Skeletal muscle satellite cell (primary cell): ENCODE results near the gene SPOCK2.

Experiments
- H3K27me3 ChIP-seq: 2 replicates; pipeline ENCODE4 v1.7.0; 2013; ENCODE audit warnings: low read length; ENCODE audit not compliant: control insufficient read depth, insufficient read depth
- H3K36me3 ChIP-seq: 2 replicates; pipeline ENCODE4 v1.7.0; 2013; ENCODE audit warnings: mild to moderate bottlenecking, control low read depth, low read length; ENCODE audit not compliant: insufficient read depth
- H3K4me1 ChIP-seq: 2 replicates; pipeline ENCODE4 v1.7.0; 2013; ENCODE audit warnings: low read length; ENCODE audit not compliant: control insufficient read depth, insufficient read depth
- H3K4me2 ChIP-seq: 2 replicates; pipeline ENCODE4 v1.7.0; 2013; ENCODE audit warnings: mild to moderate bottlenecking, low read length
- H3K4me3 ChIP-seq: 2 replicates; pipeline ENCODE4 v1.7.0; 2013; ENCODE audit warnings: low read length
- H3K9ac ChIP-seq: 2 replicates; pipeline ENCODE4 v1.7.0; 2013; ENCODE audit warnings: mild to moderate bottlenecking, low read depth, low read length, moderate library complexity
- H3K9me3 ChIP-seq: replicated peaks from 2 replicates; pipeline ENCODE4 v1.7.0; 2013; ENCODE audit warnings: mild to moderate bottlenecking, control low read depth, low read length

Gene SPOCK2

DNA sequence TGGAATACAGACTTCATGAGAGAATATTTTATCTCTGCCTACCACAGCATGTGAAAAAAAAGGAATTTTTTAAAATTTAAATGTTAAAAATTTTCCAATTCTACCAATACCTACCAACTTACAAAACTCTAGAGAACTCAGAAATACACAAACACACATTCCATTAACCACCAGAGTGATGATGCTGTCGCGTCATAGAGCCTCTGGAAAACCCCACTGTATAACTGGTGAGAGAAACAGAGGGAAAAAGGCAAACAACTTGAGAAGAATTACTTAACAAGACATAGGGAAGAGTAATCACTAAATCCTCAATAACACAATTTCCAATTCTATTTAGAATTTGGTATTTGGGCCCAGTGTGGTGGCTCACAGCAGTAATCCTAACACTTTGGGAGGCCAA lies 6.2 kb upstream of the SPOCK2 start:
- Histone ChIP-seq H3K4me3 (no peak overlapping the region), H3K27me3 (no peaks in the 10 kb centered on the region), H3K36me3 (peaks cover 18% of the 10 kb centered on the region), H3K4me2 (no peak overlapping the region), H3K4me1 (peaks cover 12% of the 10 kb centered on the region), H3K9ac (no peak overlapping the region), H3K9me3 (no peaks in the 10 kb centered on the region)

DNA sequence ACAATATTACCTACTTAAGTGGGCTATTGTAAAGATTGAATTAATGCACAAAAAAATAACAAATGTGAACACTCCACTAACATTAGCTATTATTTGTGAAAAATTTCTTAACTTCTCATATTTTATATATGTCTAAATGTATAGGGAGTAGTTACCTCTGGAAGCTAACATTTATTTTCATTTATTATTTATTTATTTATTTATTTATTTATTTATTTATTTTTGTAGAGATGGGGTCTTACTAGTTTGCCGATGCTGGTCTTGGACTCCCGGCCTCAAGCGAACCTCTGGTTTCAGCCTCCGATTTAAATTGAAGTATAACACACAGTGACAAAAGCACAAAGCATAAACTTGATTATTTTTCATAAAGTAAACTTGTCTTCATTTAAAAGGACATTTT lies 5.1 kb upstream of the SPOCK2 start:
- Histone ChIP-seq H3K36me3 (peaks cover 7% of the 10 kb centered on the region), H3K9ac (no peak overlapping the region), H3K4me2 (no peak overlapping the region), H3K4me1 (peaks cover 17% of the 10 kb centered on the region), H3K27me3 (peaks cover 6% of the 10 kb centered on the region), H3K9me3 (no peaks in the 10 kb centered on the region), H3K4me3 (no peak overlapping the region)

DNA sequence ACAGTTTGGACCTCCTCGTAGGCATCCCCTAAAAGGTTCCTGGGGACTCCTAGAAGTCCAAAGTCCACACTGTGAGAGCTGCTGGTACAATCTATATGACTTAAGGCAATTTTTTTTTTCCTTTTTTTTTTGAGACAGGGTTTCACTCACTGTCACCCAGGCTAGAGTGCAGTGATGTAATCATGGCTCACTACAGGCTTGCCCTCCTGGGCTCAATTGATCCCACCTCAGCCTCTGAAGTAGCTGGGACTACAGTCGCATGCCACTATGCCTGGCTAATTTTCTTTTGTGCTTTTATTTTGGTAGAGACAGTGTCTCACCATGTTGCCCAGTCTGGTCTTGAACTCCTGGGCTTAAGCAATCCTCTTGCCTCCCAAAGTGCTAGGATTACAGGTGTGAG lies 4.6 kb upstream of the SPOCK2 start:
- Histone ChIP-seq H3K27me3 (peaks cover 11% of the 10 kb centered on the region), H3K36me3 (peaks cover 7% of the 10 kb centered on the region), H3K9ac (no peak overlapping the region), H3K9me3 (no peaks in the 10 kb centered on the region), H3K4me1 (peaks cover 17% of the 10 kb centered on the region), H3K4me2 (no peak overlapping the region), H3K4me3 (no peak overlapping the region)

DNA sequence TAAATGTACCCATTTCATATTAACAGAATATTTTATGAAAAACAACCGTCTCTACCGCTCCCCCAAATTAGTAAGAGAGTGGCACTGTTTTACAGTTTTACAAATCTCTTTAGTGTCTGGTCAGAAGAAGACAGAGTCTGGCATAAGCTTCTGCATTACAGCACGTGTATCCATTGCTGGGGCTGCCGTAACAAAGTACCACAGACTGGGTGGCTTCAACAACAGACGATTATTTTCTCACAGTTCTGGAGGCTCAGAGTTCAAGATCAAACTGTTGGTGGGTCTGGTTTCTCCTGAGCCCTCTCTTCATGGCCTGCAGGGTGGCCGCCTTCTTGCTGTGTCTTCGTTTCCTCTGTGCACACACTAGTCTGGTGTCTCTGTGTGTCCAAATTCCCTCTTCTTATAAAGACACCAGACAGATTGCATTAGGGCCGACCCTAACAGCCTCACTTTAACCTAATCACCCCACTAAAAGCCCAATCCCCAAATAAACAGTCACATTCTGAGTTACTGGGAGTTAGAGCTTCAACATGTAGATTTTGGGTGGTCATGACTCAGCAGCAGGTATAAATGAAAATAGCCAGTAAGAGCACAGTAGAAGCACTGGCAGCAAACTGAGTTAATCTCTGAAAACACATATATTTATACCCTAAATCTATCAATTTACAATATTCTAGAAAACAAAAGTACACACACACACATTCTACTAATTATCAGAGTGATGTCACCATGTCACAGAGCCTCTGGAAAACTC lies 4.0 kb upstream of the SPOCK2 start:
- H3K36me3 ChIP-seq = peaks cover 7% of the 10 kb centered on the region
- H3K4me3 ChIP-seq = no peak overlapping the region
- H3K4me1 ChIP-seq = peaks cover 13% of the 10 kb centered on the region
- H3K9ac ChIP-seq = no peak overlapping the region
- H3K9me3 ChIP-seq = no peaks in the 10 kb centered on the region
- no peak overlapping the region for H3K4me2 ChIP-seq
- peaks cover 17% of the 10 kb centered on the region for H3K27me3 ChIP-seq

DNA sequence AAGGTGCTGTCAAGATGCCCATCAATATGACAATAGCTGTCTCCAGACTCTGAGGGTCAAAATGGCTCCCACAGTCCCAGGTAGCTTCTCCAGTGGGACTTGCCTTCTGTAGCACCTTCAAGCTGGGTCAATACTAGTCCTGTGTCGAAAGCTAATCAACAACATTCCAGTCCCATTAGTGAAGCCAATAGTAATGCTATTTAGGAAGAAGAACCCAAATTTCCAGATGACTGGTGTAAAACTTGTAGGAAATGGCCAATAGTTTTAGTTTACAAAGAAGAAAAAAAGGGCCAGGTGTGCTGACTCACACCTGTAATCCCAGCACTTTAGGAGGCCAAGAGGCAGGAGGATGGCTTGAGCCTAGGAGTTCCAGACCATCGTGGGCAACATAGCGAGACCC lies 2.0 kb upstream of the SPOCK2 start:
- no peak overlapping the region for H3K9ac ChIP-seq
- peaks cover 13% of the 10 kb centered on the region for H3K4me1 ChIP-seq
- H3K4me2 ChIP-seq = no peak overlapping the region
- no peaks in the 10 kb centered on the region for H3K9me3 ChIP-seq
- H3K36me3 ChIP-seq = no peaks in the 10 kb centered on the region
- H3K4me3 ChIP-seq = no peak overlapping the region
- peaks cover 23% of the 10 kb centered on the region for H3K27me3 ChIP-seq

DNA sequence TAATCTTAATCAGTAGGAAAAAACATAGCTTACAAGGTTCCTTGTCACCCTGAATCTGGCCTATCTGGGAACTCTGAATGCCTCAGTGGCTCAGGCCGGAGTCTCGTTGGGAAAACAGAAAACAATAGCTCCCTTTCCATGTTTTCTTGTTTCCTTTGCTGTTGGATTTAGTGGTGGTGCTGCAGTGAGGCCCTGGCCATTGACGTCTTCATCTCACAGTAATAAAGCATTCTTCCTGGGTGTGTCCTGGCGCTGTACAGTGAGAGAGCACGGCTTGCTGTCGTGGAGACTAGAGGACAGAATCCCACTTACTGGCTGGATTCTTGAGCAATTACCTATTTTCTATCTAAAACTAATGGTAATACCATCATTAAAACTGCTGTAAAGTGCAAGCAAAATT lies 1.3 kb upstream of the SPOCK2 start:
- Histone ChIP-seq H3K9ac (no peak overlapping the region), H3K4me1 (peaks cover 13% of the 10 kb centered on the region), H3K4me2 (no peak overlapping the region), H3K9me3 (no peaks in the 10 kb centered on the region), H3K36me3 (no peaks in the 10 kb centered on the region), H3K27me3 (peaks cover 23% of the 10 kb centered on the region), H3K4me3 (no peak overlapping the region)

DNA sequence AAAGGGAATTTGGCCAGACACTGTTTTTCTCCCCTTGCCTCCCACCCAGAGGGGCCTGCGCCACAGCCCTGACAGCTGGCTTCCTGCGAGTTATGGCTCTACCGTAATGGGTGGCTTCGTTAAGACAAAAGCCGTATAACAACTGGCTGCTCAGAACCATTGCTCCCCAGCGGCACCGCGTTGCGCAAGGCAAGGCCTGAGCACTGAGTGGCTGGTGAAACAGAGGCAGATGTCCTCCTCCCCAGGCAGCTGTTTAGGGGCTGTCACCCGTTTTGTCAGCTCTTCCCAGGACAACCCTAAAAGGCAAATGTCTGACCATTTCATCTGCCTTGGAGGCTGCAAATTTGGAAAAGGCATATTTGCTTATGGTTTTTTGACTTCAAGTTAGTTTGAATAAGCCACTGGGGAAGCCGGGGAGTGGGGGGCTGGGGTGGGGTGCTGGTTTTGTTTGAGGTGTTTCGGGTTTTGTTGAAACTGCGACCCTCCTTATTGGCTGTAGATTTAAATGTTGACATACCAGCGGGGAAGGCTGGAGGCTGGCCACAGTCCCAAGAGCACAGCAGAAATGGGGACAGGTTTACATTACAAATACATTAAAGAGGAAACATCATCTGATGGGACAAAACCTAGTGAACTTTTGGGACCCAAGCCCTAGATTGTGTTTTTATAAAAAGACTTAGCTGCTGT lies 681 bp upstream of the SPOCK2 start:
- Histone ChIP-seq H3K9ac (no peak overlapping the region), H3K4me3 (no peak overlapping the region), H3K4me2 (peak overlapping the region; percentile 88), H3K4me1 (peaks cover 13% of the 10 kb centered on the region), H3K36me3 (no peaks in the 10 kb centered on the region), H3K27me3 (peaks cover 23% of the 10 kb centered on the region), H3K9me3 (no peaks in the 10 kb centered on the region)

DNA sequence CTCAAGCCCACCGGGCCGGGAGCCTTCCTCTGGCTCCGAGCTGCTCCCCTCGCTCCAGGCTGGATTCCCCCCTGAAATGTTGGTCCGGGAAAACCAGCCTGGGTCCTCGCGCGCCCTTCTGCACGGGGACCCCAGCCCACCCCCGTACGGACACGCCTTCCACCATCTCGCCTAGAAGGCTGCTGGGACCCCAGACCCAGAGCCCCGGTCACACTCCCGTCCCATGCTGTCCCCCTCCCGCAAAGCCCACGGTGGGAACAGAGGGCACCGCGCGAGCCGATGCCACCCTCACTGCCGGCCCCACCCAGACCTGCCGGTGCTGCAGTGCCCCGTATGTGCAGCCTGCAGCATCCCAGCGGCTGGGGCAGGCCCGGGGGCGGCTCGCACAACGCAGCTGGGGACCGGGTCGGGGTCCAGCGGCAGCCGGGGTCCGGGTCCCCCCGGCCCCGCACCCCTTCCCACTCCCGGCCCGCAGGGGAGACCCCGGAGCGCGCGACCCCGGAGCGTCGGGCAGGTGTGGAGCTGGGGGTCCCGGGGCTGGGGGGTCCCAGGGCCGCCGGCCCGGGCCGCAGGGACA lies 871 bp downstream of the SPOCK2 start:
- H3K9ac ChIP-seq = no peak overlapping the region
- H3K27me3 ChIP-seq = peaks cover 23% of the 10 kb centered on the region
- no peaks in the 10 kb centered on the region for H3K36me3 ChIP-seq
- peaks cover 13% of the 10 kb centered on the region for H3K4me1 ChIP-seq
- no peaks in the 10 kb centered on the region for H3K9me3 ChIP-seq
- peak overlapping the region; percentile 60 for H3K4me3 ChIP-seq
- H3K4me2 ChIP-seq = peak overlapping the region; percentile 88

DNA sequence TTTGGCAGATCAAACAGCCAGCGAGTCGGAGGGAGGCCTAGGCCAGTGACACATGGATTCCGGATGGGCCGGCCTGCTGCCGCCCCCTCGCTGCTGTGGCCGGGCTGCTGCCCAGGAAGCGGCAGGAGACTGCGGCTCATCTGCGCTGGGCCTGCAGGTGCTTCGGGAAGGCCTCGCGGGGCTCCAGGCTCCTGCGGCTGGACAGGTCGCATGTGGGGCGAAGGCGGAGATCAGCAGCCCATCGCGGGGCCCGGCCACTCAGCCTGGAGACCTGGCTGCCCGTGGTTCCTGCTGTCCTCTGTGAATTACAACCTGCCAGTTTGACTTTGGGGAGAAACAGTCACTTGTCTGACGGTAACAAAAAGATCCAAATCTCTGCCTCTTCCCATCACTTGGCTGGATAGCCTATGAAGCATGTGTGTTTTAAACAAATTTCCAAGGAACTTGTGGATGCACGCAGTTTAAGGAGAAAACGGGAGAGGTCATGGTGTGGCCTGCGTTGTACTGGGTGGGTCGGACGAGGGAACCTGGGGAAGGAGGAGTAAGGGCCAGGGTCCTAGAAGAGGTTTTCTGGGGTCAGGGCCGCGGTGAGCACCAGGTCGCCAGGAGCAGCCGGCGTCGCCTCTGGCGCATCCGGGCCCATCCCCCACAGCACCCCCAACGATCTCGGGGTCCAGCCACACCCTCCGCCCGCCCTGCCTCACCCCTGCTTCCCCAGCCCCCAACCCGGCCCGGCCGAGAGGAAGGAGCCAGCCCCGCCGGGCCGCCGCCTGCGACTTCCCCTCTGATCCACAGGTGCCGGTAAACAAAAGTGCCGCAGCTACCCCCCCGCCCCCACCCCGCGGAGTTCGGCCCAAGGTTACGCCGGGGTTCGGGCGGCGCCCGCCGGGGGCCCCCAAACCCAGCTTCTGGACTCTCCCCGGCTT lies 1.6 kb downstream of the SPOCK2 start:
- H3K27me3 ChIP-seq = peaks cover 23% of the 10 kb centered on the region

DNA sequence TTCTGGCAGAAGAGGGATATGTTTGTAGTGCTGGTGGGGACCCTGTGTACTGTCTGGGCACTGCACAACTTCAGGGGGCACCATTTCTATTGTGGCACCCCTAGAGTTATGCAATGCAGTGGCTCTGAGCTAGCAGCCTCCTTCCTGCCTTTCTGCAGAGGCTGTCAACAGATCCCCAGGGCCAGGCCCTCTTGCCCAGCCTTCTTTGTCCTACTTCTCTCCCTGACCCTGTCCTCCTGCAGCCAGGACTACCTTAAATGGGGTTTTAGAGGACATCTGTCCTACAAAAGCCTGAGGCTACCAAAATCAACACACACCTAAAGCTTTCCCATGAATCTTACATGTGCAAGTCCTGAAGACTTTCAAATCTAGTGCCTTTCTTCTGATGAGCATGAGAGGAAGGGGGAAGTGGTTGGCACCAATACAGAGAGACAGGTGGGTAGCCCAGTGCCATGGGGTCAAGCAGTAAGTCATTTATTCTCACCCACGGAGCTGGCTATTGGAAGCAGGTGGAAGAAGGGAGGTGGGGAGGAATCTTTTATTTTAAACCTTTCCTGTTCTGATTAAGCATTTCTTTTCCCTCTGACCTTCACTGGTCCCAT lies 2.4 kb downstream of the SPOCK2 start:
- Histone ChIP-seq H3K9me3 (no peaks in the 10 kb centered on the region), H3K9ac (no peak overlapping the region), H3K4me3 (no peak overlapping the region)

More for the DNA sequence above, 1.6 kb downstream of the SPOCK2 start:
- H3K36me3 ChIP-seq = no peaks in the 10 kb centered on the region
- H3K4me1 ChIP-seq = peaks cover 13% of the 10 kb centered on the region
- H3K9me3 ChIP-seq = no peaks in the 10 kb centered on the region
- no peak overlapping the region for H3K4me3 ChIP-seq
- no peak overlapping the region for H3K4me2 ChIP-seq
- no peak overlapping the region for H3K9ac ChIP-seq

DNA sequence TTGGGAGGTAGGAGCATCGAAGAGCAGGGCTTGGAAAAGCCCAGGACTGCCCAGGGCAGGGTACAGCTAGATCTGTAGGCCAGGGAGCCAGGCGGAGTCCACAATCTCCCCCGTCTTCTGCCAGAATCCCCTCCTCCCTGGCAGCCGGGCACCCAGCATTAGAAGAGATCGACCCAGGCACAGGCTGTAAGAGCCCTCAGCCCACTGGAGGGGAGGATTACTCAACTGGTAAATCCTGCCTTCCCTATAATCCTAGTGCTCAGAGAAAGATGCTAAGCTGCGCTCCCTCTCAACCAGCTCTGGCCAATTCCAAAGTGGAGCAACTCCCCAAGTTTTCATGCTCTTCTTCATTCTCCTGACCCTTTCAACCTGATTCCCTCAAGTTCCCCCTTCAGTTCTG lies 3.2 kb downstream of the SPOCK2 start:
- H3K9ac ChIP-seq = no peak overlapping the region
- H3K4me1 ChIP-seq = peaks cover 13% of the 10 kb centered on the region
- no peak overlapping the region for H3K4me3 ChIP-seq

More for the DNA sequence above, 2.4 kb downstream of the SPOCK2 start:
- peaks cover 13% of the 10 kb centered on the region for H3K4me1 ChIP-seq
- H3K27me3 ChIP-seq = peaks cover 23% of the 10 kb centered on the region
- H3K4me2 ChIP-seq = no peak overlapping the region
- H3K36me3 ChIP-seq = no peaks in the 10 kb centered on the region

More for the DNA sequence above, 3.2 kb downstream of the SPOCK2 start:
- Histone ChIP-seq H3K9me3 (no peaks in the 10 kb centered on the region), H3K4me2 (no peak overlapping the region), H3K36me3 (no peaks in the 10 kb centered on the region), H3K27me3 (peaks cover 23% of the 10 kb centered on the region)
